Ramos (cell line): ENCODE results near the gene LARP4B.
"Not testable (repeated sequence)": the region's sequence is repeated elsewhere in the genome, so short reads cannot be mapped to it uniquely, and the experiment has no call there.

Experiments
- in situ Hi-C: fragments of 300-500 bp; cut with MboI; formaldehyde crosslinking; loops from one replicate; pipeline ENCODE4 v1.14.3; 2022; ENCODE audit warnings: low sequenced_read_pairs; ENCODE audit not compliant: unreplicated experiment

The LARP4B gene

DNA sequence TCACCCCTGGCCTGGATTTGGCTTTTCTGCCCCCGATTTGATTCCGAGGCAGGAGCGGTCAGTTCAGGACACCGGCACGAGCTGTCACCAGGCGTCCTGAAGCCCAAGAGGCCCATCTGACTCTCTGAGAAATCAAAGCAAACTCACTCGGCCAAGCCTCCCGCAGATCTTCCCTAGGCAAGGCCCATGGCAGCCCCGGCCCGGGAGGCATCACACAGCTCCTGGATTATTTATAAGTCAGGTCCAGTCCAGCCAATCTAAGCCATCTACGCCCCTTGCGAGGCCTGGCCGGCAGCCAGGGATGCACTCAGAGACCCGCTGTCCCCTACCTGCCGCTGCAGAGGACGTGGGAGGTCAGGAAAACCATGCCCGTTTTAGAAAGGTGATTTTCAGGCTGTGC lies 154.7 kb downstream of the LARP4B start:
- in situ Hi-C loops: no loop called here

DNA sequence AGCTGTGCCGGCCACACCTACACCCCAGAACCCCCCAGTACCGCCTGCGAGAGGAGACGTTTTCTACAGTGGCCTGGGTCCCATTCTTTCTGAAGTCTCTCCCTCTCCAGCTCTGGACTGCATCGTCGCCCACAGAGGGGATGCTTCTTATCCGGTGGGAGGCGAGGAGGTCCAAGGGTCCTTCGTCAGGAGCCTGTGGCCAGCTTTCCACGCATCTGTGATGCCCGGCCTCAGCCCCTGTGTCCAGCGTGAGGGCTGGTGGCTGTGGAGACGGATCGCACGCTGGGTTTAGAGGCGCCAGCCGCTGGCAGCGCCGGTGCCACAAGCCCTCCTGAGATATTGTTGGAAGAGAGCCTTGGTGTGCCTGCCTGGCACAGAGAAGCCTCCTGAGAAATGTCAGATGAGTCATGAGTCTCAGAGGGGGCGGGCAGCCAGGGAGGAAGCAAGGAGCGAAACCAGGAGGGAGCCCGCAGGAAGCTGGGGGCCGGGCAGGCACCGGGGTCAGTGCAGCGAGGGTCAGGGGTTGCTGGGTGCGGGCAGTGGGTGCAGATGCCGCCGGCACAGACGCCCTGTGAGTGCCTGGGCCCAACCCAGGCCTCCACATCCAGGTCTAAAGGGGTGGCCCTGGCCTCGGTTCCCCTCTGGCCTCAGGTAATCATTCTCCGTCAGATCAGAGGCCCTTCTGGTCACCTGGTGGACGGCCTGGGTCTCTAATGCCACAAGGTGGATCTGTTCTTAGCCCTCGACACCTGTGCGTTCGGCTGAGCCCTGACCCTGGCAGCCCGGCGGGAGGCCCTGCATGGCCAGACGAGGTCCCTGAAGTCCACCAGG lies 156.0 kb downstream of the LARP4B start:
- in situ Hi-C loops: no loop called here

DNA sequence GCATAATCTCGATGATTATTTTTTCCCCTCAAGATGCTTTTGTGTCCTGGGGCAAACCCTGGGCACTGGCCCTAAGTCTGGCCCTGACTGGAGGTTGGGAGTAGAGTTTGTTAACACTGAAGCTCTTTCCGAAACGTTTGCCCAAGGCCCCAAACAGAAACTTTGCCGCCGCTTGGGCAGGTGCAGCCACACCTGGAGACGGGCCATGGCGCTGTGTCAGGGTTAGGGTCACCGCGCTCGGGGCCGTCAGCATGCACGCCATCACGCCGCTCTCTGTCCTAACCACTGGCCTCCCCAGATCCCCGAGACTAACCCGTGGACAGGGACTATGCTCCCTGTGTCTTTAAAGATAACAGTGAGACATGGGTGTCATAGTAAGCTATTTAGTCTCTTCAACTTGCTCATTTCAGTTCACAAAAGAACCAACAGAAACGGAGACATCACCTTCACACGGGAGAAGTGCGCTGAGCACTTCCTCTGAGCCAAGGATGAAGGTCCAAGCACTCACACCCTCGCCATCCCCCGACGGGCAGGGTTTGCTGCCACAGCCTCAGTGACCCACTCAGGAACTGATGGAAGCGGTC lies 156.8 kb downstream of the LARP4B start:
- in situ Hi-C loops: no loop called here

DNA sequence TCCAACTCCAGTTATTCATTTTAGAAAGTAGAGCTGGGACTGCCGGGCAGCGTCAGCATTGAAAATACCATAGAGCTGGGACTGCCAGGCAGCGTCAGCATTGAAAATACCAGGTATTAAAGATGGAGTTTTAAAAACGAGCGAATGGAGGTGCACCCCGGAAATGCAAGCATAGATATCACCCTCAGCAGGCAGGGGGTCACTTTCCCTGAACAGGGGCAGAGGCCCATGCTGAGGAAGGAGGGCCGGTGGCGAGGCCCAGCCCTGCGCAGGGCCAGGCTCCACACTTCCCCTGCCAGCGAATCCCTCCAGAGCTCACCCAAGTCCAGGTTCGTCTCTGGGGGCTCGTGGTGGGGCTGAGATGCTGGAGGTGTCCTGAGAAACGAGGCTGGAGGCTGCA lies 157.3 kb downstream of the LARP4B start:
- in situ Hi-C loops: no loop called here

DNA sequence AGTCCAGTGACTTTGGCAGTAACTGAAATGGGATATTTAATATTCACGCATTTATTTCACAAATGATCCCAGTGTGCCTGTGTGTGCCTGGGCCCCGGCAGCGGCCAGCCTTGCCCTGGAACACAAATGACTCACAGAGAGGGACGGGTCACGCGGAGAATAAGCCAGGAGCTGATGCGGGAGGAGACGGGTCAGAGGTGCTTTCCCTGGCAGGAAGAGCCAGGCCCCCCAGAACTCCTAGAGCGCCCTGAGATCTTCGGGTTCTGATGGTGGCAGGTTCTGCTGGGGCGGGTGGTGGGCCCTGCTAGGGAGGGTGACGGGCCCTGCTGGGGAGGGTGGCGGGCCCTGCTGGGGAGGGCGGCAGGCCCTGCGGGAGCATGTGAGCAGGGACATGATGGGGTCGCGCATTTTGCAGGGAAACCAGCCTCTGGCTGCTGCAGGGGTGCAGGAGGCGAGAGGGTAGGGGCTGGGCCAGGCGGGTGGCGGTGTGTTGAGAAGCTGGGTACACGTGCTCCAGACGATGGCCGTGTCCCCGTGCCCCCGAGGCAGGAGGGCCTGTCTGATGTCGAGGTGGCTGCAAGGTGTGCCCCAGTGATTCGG lies 157.8 kb downstream of the LARP4B start:
- in situ Hi-C loops: no loop called here

DNA sequence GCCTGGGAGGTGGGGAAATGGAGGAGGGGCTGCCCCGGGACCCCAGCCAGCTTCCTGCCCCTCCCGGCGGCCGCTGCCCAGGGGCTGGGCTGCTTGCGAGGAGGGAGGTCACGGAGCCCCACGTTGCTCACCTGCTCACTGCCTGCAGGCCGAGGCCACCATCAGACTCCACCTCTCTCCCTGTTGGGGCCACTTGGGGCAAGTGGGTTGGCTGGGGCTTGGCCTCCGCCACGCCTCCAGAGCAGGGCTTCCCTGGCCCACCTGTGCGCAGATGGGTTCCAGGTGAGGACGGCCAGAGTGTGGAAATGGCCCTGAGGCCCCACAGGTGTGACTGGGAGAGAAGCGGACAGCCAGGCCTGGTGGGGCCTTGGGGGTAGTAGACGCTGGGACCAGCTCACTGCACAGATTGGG lies 159.3 kb downstream of the LARP4B start:
- in situ Hi-C loops: no loop called here

DNA sequence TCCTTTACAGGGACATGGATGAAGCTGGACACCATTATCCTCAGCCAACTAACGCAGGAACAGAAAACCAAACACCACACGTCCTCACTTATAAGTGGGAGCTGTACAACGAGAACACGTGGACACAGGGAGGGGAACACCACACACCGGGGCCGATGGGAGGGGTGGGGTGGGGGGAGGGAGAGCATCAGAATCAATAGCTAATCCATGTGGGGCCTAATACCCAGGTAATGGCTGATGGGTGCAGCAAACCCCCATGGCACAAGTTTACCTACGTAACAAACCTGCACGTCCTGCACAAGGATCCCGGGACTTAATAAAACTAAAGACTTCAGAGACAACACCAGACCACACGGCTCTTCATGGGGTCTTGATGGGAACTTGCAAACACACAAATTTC lies 159.9 kb downstream of the LARP4B start:
- in situ Hi-C loops: no loop called here

DNA sequence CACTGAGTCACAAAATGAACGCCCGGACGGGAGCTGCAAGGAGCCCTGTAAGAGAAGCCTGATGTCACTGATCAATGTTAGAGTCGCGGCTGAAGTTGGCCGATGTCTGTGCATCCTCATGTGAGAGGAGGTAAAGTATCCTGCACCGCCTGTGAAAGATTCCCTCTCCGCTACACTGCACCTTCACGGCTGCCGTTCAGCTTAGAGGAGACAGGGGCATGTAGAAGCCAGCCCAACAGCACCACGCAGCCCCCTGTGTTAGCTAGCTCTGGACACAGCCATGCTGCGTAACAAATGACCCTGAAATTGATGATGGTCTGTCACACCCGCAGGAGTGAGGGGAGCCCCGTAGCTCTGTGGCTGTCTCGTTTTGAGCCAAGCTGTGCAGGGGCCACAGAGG lies 160.5 kb downstream of the LARP4B start:
- in situ Hi-C loops: no loop called here

DNA sequence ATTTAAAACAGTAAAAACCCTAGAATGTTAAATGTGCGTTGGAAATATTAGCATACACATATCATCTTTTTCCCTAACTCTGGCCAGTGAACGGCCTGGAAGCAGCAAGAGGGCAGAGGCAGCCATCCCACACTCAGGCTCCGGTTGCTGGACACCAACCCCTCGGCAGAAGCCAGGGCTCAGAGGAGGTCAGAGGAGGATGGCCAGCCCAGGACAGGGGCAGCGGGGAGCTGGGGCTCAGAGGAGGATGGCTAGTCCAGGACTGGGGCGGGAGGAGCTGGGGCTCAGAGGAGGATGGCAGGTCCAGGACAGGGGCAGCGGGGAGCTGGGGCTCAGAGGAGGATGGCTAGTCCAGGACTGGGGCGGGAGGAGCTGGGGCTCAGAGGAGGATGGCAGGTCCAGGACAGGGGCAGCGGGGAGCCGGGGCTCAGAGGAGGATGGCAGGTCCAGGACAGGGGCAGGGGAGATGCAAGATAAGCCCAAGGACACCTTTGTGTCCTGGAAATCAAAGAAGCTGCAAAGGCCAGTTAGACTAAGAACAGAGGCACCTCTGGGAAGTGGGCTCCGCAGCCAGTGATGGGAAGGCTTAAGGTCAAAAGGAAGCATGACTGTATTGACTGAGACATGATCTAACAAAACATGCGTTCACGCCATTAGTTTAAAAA lies 161.3 kb downstream of the LARP4B start:
- in situ Hi-C loops: not testable (repeated sequence)

DNA sequence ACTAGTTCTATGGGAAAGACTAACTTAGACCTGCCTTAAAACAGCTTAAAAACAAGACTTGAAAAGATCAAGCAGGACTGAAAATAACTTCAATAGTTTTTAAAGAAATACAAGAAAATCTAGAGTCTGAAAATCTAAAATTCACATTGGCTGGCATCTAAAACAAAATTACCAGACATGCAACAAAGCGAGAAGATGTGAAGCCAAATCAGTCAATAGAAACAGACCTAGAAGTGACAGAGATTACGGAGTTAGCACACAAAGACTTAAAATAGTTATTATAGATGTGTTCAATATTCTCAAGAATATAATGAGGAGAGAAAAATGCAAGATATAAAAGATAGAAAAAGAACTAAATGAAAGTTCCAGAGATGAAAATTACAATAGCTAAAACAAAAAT lies 163.7 kb downstream of the LARP4B start:
- in situ Hi-C loops: no loop called here

DNA sequence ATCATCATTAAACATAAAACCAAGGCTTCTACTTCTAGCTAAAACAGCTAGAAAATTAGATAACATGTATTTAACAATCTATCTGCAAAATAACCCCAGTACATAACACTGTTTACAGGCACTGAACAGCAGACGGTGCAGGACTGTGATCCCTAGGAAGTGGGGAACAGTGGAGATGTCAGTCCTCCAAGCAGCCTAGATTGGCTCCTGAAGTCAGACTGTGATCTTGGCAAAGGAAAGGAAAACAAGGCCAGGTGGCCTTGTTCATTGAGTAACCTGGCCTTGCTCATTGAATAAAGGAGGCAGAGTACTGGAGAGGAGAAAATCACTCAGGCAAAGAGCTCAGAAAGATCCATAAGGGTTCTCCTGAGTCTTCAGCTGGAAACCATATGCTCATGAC lies 164.3 kb downstream of the LARP4B start:
- in situ Hi-C loops: no loop called here

DNA sequence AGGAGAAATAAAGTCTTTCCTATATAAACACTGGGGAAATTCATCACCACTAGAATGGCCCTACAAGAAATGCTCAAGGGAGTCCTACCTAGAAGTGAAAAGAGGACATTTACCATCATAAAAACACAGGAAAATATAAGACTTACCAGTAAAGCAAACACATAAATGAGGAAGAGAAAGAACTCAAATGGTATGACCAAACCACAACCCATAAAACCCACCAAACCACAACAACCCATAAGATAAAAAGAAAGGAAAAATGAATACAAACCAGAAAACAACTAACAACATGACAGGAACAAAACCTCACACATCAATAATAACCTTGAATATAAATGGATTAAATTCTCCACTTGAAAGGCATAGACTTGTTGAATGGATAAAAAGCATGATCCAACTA lies 170.1 kb downstream of the LARP4B start:
- in situ Hi-C loops: no loop called here

DNA sequence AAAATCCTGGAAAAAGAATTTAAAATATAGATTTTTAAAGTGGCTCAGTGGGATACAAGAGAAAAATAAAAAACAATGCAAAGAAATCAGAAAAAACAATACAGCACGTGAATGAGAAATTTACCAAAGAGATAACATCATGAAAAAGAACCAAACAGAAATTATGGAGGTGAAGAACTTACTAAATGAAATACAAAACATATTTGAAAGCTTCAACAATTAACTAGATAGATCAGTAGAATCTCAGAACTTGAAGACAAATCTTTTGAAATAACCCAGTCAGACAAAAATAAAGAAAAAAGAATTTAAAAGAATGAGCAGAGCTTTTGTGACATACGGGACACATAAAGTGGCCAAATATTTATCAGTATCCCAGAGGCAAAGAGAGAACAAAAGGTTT lies 170.9 kb downstream of the LARP4B start:
- in situ Hi-C loops: no loop called here

DNA sequence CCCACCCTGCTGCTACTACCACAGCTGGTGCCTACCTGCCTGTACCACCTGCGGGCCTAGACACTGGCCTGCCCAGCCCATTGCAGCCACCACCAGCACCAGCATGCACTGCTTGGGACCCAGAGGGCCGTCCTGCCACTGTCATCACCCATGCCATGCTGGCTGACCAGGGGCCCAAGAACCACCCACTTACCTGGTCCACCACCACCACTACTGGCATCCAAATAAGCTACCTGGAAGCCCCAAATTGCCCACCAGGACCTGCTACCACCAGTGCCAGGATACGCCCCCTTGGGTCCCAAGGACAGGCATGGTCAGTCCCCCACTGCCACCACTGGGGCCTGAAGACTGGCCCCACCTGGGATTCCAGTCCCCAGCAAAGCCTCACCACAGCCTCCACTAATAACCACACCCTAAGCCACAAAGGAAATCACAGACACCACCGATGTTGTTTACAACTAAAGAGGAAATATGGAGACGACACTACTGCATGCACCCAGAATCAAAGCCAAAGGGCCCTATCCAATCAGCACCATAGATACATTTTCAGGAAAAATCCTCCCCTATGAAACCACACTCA lies 171.5 kb downstream of the LARP4B start:
- in situ Hi-C loops: no loop called here
